Measurements from ENCODE around the gene TSC22D3.
"Not testable (repeated sequence)": the region's sequence is repeated elsewhere in the genome, so short reads cannot be mapped to it uniquely, and the experiment has no call there.

Gene TSC22D3

DNA sequence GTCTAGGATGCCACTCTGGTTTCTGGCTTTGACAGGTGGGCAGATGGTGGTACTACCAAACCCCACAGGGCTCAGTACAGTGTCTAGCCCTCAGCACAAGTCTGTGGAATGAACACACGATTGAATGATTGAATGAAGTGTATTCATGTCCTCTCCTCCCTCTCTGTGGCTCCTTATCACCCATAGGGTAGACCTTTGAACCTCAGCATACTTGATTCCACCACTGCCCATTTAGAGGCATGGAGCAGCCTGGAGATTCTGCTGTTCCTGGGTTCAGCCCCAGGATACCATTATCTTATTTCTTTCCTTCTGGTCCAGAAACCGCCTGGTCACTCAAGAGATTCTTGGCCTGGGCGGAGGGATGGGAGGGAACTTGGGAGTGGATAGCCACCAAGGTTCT lies 93.3 kb downstream of the TSC22D3 start:
- DNase-seq (ENCODE audit: low spot score): no peak

GRCh38 chrX:107678957-107679740 lies 96.4 kb downstream of the TSC22D3 start:
- DNase-seq (ENCODE audit: low spot score): no peak

GRCh38 chrX:107677909-107678308 lies 97.7 kb downstream of the TSC22D3 start:
- no peak for DNase-seq (ENCODE audit: low spot score)

- DNase-seq (ENCODE audit: low spot score): no peak
Measured at GRCh38 chrX:107677501-107677901, 98.1 kb downstream of the TSC22D3 start.

GRCh38 chrX:107676559-107677378 lies 98.8 kb downstream of the TSC22D3 start:
- DNase-seq (ENCODE audit: low spot score): no peak

- no peak for DNase-seq (ENCODE audit: low spot score)
Measured at GRCh38 chrX:107675823-107676555, 99.6 kb downstream of the TSC22D3 start.

- DNase-seq (ENCODE audit: low spot score): no peak
Measured at GRCh38 chrX:107675365-107675654, 100.3 kb downstream of the TSC22D3 start.

- no peak for DNase-seq (ENCODE audit: low spot score)
Measured at GRCh38 chrX:107674480-107675364, 100.9 kb downstream of the TSC22D3 start.

DNA sequence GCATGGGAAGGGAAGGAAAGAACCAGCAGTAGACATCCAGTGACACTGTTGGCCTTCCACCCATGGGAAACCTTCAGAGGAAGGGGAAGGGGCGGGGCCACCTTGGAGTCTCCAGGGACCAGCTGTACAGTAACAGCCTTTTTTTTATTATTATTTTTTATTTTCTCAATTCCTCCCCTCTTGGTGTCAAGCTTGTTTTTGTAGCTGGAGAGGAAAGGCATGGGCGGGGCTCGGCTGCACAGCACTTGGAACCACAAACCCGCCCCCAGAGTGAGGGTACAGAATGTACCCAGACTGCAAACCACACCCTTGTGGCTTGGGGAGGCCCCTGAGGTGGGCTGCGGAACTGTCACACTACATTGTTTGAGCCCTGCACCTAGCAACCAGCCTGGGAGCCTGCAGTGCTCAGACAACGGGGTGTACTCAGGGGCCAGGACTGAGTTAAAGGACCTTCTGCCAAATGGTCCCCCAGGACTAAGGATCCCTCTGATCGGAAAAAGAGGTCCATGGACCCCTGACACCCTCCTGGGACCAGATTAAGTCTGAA lies 101.6 kb downstream of the TSC22D3 start:
- DNase-seq (ENCODE audit: low spot score): no peak

DNA sequence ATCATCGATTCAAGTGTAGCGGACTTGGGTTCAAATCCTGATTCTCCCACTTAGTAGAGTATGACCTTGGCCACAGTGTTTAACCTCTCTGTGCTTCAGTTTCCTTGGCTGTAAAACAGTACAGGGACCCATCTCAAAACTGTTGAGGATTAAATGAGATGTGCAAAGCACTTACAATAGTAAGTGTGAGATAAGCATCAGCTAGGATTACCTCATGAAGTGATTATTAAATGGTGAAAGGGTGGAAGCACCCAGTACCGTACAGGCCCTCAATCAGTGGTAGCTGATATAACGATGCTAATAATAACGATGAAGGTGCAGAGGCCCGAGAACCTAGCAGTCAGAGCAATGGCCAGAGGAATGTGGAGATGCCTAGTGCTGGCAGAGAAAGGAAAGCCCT lies 102.2 kb downstream of the TSC22D3 start:
- DNase-seq (ENCODE audit: low spot score): no peak

- DNase-seq (ENCODE audit: low spot score): no peak
Measured at GRCh38 chrX:107672955-107673378, 102.6 kb downstream of the TSC22D3 start.

DNA sequence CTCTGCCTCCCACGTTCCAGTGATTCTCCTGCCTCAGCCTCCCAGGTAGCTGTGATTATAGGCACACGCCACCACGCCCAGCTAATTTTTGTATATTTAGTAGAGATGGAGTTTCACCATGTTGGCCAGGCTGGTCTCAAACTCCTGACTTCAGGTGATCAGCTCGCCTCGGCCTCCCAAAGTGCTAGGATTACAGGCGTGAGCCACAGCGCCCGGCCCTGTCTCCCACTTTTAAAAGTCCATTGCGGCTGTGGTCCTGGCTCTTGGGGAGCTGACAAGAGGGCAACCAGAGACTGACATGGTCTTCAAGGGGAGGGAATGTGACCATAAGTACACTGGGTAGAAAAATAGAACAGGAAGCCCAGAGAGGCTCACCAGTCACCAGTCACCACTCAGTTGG lies 104.3 kb downstream of the TSC22D3 start:
- not testable (repeated sequence) for DNase-seq (ENCODE audit: low spot score)

GRCh38 chrX:107669885-107670628 lies 105.5 kb downstream of the TSC22D3 start:
- DNase-seq (ENCODE audit: low spot score): no peak

- no peak for DNase-seq (ENCODE audit: low spot score)
Measured at GRCh38 chrX:107669261-107669660, 106.3 kb downstream of the TSC22D3 start.

DNA sequence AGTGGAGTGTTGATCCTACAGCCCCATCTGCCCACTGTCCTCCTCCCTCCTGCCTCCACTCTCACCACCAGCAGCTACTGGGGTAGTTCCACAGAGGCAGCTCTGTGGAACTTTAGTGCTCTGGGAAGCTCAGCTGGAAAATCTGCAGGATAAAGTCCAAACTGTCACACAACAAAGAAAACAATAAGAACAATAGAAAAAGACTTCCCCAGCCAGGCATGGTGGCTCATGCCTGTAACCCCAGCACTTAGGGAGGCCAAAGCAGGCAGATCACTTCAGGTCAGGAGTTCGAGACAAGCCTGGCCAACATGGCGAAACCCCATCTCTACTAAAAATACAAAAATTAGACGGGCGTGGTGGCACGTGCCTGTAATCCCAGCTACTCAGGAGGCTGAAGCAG lies 106.9 kb downstream of the TSC22D3 start:
- not testable (repeated sequence) for DNase-seq (ENCODE audit: low spot score)

GRCh38 chrX:107667426-107667825 lies 108.2 kb downstream of the TSC22D3 start:
- no peak for DNase-seq (ENCODE audit: low spot score)

GRCh38 chrX:107666931-107667330 lies 108.7 kb downstream of the TSC22D3 start:
- no peak for DNase-seq (ENCODE audit: low spot score)
